Endodermal cell (in vitro differentiated cells): ENCODE data around the gene NME1. TPM values are rescaled to one million over a fixed set of nuclear protein-coding genes. Genes with fewer than 3 reads are reported as not detected.

Experiments
- DNase-seq: peaks from one replicate; pipeline ENCODE4 v3.0.0-alpha.2; 2017
- H3K27ac ChIP-seq: 2 replicates; pipeline ENCODE4 v1.5.1; 2013; ENCODE audit warnings: mild to moderate bottlenecking, low read depth, low read length, moderate library complexity
- H3K27me3 ChIP-seq: 2 replicates; pipeline ENCODE4 v1.6.1; 2013; ENCODE audit warnings: mild to moderate bottlenecking, low read length, moderate library complexity; ENCODE audit not compliant: insufficient read depth, control insufficient read depth, poor library complexity, severe bottlenecking
- H3K36me3 ChIP-seq: 2 replicates; pipeline ENCODE4 v1.7.0; 2013; ENCODE audit warnings: mild to moderate bottlenecking, low read length, moderate library complexity; ENCODE audit not compliant: control insufficient read depth, insufficient read depth
- H3K4me1 ChIP-seq: one replicate; pipeline ENCODE4 v1.7.0; 2013; ENCODE audit warnings: low read length; ENCODE audit not compliant: control insufficient read depth, insufficient read depth
- H3K4me3 ChIP-seq: 2 replicates; pipeline ENCODE4 v1.5.1; 2013; ENCODE audit warnings: mild to moderate bottlenecking, low read length, moderate library complexity
- H3K9ac ChIP-seq: 2 replicates; pipeline ENCODE4 v1.6.1; 2013; ENCODE audit warnings: mild to moderate bottlenecking, low read length, moderate library complexity; ENCODE audit not compliant: poor library complexity, severe bottlenecking; ENCODE audit errors: extremely low read depth
- H3K9me3 ChIP-seq: 2 replicates; pipeline ENCODE4 v1.6.1; 2013; ENCODE audit warnings: mild to moderate bottlenecking, low read length, moderate library complexity; ENCODE audit not compliant: control insufficient read depth
- H3K27ac Mint-ChIP-seq: 2 replicates; pipeline ENCODE4 v1.8.0; 2020; ENCODE audit warnings: mixed read lengths
- H3K27me3 Mint-ChIP-seq: 2 replicates; pipeline ENCODE4 v1.8.0; 2021; ENCODE audit warnings: mild to moderate bottlenecking, mixed read lengths; ENCODE audit not compliant: insufficient read depth
- H3K36me3 Mint-ChIP-seq: 2 replicates; pipeline ENCODE4 v1.8.0; 2020; ENCODE audit warnings: low read depth, mixed read lengths
- H3K4me1 Mint-ChIP-seq: 2 replicates; pipeline ENCODE4 v1.8.0; 2020; ENCODE audit warnings: mixed read lengths
- H3K4me3 Mint-ChIP-seq: 2 replicates; pipeline ENCODE4 v1.8.0; 2020; ENCODE audit warnings: mild to moderate bottlenecking, moderate library complexity, mixed read lengths
- H3K9me3 Mint-ChIP-seq: 2 replicates; pipeline ENCODE4 v1.8.0; 2020; ENCODE audit warnings: mild to moderate bottlenecking, mixed read lengths
- CTCF ChIP-seq: fragments of 200-600 bp; sonication (generic); conservative IDR thresholded peaks from 2 replicates; pipeline ENCODE4 v1.5.0; 2021; ENCODE audit warnings: antibody characterized with exemption, mild to moderate bottlenecking
- WGBS, 2 experiments: methylation state at CpG; one replicate each; pipeline versions ENCODE4 v1.1.5 to v1.1.7; 2013; ENCODE audit warnings: missing lambda C conversion rate in 2 of 2, mixed read lengths in 1 of 2; ENCODE audit not compliant: insufficient coverage in 1 of 2, insufficient read length in 1 of 2; 5-methylcytosine and 5-hydroxymethylcytosine counted together
- total RNA-seq, 2 donors: library from RNA; stranded (reverse); fragmentation: NEBNext Ultra II Directional in 1 of 2; extraction: Animal tissue kit (Norgen Biotek cat#: 25700) in 1 of 2; gene quantifications; 2 replicates in 1 of 2; 3 replicates in 1 of 2; pipeline ENCODE4 v1.2.1, GENCODE V29; 2021

NME1 gene
- total RNA-seq, 2 donors from 2014 or later: 99.6 to 107 TPM

- H3K4me1 Mint-ChIP-seq: peaks cover 6% of the 10 kb centered on the region
- H3K27ac ChIP-seq: no peak overlapping the region
- H3K36me3 ChIP-seq: peaks cover 2% of the 10 kb centered on the region
- H3K9ac ChIP-seq: no peak overlapping the region
- no peak overlapping the region for H3K27ac Mint-ChIP-seq
- 95% methylated on average over 4 of the region's 4 CpGs; no CpG with 5 or more reads in 1 of the 2 experiments for WGBS, 2 experiments
- H3K9me3 Mint-ChIP-seq: no peaks in the 10 kb centered on the region
- no peak overlapping the region for H3K4me3 Mint-ChIP-seq
- no peaks in the 10 kb centered on the region for H3K27me3 ChIP-seq
- no peak overlapping the region for H3K4me3 ChIP-seq
- no peaks in the 10 kb centered on the region for H3K27me3 Mint-ChIP-seq
- DNase-seq: no peak
- no peaks in the 10 kb centered on the region for H3K9me3 ChIP-seq
- peaks cover 6% of the 10 kb centered on the region for H3K36me3 Mint-ChIP-seq
- no peak for TF ChIP-seq CTCF
- no peaks in the 10 kb centered on the region for H3K4me1 ChIP-seq
These were observed 38.2 kb upstream of the NME1 start for GRCh38 chr17:51115179-51115578.

GRCh38 chr17:51118330-51119195, 34.8 kb upstream of the NME1 start:
- H3K4me3 ChIP-seq: peak overlapping the region; percentile 93
- H3K4me1 Mint-ChIP-seq: peaks cover 15% of the 10 kb centered on the region
- no peak overlapping the region for H3K27ac ChIP-seq
- H3K9me3 Mint-ChIP-seq: no peaks in the 10 kb centered on the region
- no peak overlapping the region for H3K27ac Mint-ChIP-seq
- H3K9me3 ChIP-seq: no peaks in the 10 kb centered on the region
- 91 to 95% methylated on average over 8 to 13 of the region's 14 CpGs for WGBS, 2 experiments
- no peaks in the 10 kb centered on the region for H3K27me3 ChIP-seq
- no peak overlapping the region for H3K9ac ChIP-seq
- H3K36me3 Mint-ChIP-seq: no peaks in the 10 kb centered on the region
- peak overlapping the region; percentile 82 for H3K4me3 Mint-ChIP-seq
- DNase-seq: no peak
- no peaks in the 10 kb centered on the region for H3K4me1 ChIP-seq
- no peaks in the 10 kb centered on the region for H3K27me3 Mint-ChIP-seq
- no peaks in the 10 kb centered on the region for H3K36me3 ChIP-seq
- TF ChIP-seq CTCF: no peak

- H3K27ac ChIP-seq: peak overlapping the region; percentile 87
- Mint-ChIP-seq H3K27me3 (no peaks in the 10 kb centered on the region), H3K4me1 (peaks cover 15% of the 10 kb centered on the region), H3K36me3 (no peaks in the 10 kb centered on the region), H3K27ac (peak overlapping the region; percentile 98), H3K4me3 (peak overlapping the region; percentile 82), H3K9me3 (no peaks in the 10 kb centered on the region)
- DNase-seq: peak; percentile 87
- no peaks in the 10 kb centered on the region for H3K36me3 ChIP-seq
- H3K4me1 ChIP-seq: no peaks in the 10 kb centered on the region
- H3K9ac ChIP-seq: peak overlapping the region; percentile 72
- WGBS, 2 experiments: 4 to 25% methylated on average over 10 to 47 of the region's 49 CpGs
- H3K27me3 ChIP-seq: no peaks in the 10 kb centered on the region
- H3K4me3 ChIP-seq: peak overlapping the region; percentile 93
- peak; percentile 52 for TF ChIP-seq CTCF
- H3K9me3 ChIP-seq: no peaks in the 10 kb centered on the region
These were observed 33.7 kb upstream of the NME1 start for GRCh38 chr17:51119415-51120356.
